IPS-11a (cell line): Measurements from ENCODE around the gene UNC13A.
"Not testable (repeated sequence)": the region's sequence is repeated elsewhere in the genome, so short reads cannot be mapped to it uniquely, and the experiment has no call there.

Experiments used
- H3K4me3 ChIP-seq: one replicate; pipeline ENCODE4 v1.5.1; 2013; ENCODE audit warnings: low read depth, low read length, control low read depth

The UNC13A gene

DNA sequence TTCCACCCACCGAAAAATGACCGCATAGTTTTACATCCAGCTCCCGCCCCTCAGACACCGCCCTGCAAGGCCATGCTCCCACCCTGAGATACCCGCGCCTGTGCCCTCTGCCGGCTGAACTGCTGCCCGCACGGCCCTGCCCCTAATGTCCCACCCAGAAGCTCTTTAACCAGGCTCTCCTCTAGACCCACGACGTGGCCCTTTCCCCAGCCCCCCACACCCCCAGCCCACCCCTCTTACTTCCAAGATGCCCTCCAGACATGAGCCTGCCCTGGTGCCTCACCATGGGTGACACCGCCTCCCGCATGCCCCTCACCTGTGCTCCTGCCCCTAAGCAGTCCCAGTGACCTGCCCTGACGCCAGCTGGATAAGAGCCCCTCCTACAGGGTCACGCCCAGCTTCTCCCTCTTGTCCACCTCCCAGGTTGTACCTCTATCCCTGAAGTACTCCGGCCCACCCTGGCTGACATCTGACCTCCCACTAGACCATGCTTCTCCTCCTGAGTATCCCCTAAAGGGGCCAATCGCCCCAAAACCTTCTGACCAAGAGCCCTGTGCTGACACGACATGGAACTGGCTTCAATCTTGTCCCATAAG, 81.5 kb downstream of the UNC13A start:
- H3K4me3 ChIP-seq, result peak overlapping the region; percentile 47

DNA sequence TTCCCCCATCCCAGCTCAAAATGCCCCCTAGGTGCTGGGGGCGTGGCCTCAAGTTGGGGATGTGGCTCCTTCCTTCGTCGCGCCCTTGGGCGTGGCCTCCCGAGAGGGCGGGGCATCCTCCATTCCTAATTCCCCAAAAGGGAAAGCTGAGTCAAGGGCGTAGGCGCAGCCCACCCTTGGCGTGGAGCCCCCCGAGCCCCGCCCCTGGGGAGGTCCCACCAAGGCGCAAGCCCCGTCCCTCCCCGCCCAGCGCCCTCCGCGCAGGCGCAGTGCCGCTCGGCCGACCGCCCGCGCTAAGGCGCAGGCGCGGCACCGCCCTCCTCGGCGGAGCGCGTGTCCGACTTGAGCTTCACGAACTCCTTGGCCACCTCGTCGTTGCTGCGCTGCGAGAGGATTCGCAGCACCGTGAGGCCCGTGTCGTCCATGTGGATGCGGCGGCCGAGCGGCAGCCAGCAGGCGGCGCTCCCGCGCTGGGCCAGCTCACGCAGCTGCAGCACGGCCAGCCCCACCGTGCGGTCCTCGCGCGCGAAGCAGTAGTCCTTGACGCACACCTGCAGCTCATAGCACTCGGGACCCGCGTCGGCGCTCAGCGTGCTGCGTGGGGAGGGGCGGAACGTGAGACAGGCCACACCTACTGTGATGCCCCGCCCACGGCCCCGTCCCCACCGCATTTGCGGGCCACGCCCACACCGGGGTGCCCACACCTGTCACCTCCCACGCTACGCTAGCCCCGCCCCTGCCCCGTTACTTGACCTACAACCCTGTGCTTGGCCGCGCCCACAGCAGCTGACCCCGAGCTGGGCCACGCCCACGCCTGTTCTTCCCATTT, 82.2 kb downstream of the UNC13A start:
- H3K4me3 ChIP-seq, result peak overlapping the region; percentile 47

DNA sequence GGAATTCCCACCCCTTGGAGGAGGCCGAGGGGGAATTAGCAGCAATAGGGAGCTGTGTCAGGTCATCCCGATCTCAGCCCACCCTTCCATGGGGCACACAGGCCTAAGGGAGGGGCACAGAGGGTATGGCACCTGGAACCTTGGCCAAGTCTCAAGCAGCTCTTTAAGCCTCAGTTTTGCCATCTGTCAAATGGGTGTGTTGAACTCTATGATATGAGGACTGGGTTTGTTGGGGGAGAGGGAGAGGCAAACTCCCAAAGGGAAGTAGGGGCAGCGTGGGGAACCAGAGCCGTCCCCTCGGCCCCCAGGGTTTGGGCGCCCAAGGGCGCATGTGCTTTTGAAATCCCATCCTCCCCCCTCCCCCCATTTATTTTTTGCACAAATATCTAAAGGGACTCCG, 83.0 kb downstream of the UNC13A start:
- no peak overlapping the region for H3K4me3 ChIP-seq

DNA sequence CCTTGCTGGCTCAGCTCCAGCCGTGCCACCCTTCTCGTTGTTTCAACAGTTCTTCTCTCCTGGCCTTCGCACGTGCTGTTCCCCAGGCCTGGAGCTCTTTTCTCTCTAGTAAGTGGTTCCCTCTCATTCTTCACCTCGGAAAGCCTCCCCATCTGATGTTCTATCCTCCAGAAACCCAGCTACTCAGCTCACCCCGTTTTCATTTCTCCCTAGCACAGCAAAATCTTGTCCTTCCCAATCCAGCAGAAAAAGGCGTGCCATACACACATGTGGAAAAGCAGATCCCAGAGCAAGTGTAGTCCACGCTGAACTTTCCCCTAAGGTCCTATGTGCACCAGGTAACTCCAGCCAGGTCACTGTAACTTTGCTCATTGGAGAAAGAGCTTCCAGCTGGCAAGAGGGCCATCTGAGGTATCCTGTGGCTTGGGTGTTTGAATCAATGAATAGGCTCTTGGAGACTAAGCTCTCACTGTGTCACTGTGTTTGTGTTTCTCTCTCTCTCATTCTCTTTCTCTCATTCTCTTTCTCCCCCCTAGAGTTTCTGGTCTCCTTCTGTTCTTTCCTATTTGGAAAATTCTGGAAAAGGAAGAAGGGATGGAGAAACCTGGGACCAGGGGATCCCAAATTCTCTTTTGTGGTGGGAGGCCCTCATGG, 83.7 kb downstream of the UNC13A start:
- H3K4me3 ChIP-seq, result no peak overlapping the region

DNA sequence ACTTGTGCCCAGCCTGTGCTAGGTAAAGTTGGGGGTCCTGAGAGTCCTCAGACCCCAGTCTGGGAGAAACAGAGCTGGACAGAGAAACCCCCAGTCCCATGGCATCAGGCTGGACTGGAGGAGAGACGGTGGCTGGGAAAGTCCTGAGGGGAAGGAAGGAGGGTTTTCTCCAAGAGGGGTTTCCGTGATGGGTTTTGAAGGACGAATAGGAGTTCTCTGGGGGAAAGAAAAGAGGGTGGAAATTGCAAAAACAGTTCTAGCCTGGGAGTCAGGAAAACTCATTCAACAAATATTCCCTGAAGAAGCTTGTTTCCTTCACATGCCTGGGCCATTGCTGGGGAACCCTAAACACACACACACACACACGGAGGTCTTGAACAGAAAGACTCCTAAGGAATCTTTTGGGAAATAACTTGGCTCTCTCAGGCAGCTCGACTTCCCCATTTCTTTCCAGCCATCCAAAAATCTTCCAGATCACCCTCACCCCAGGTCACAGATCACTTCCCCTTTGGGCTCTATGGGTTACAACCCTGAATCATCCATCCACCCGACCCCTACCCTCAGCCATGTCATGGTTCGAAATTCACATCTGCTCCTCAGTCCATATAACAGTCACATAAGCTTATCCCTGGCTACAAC, 85.2 kb downstream of the UNC13A start:
- H3K4me3 ChIP-seq, result no peak overlapping the region

DNA sequence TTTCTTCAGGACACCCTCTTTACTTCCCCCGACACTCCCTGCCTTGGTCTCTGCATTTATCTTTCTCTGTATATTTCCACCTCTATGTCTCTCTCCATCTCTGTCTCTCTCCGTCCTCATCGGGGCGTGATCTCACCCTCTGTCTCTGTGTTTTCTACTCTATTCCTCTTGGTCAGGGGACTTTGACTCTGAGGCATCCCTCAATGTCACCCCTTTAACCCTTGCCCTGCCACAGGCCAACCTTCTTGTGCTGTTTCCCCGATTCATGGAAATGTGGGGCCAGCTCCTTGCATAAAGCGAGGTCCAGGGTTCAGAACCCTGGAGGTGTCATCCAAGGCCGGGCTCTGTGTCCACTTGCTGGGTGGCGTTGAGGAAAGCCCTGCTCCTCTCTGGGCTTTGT, 85.9 kb downstream of the UNC13A start:
- no peak overlapping the region for H3K4me3 ChIP-seq

DNA sequence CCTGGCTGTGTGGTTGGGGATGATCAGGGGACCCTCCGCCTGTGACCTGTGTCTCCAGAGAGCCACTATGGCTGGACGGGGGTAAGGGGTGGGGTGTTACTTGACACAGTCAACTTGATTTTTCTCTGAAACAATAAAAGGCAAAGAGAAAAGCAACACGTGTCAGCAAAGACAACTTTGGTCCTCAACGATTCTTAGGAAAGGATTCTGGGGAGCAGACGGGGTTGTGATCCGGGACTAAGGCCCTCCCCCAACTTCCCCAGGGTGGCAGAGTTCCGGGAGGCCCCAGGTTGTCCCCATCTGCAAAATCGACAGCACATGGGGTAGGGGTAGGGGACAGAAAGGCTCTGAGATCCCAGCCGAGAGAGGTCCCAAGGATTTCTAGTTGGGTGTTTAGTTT, 86.5 kb downstream of the UNC13A start:
- no peak overlapping the region for H3K4me3 ChIP-seq

DNA sequence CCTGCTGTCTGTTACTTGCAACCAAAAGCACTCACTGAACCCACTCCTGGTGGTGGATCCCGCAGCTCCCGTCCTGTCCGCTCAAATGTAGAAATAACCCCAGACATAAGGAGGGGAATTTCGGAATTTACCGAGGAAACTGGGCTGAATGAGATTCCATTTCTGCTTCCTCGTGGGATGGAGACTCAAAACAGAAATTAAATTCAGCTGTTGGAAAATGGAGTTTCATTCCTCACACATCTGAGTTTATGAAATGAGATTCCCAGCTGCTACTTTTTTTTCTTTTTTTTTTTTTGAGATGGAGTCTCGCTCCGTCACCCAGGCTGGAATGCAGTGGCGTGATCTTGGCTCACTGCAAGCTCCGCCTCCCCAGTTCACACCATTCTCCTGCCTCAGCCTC, 88.4 kb downstream of the UNC13A start:
- no peak overlapping the region for H3K4me3 ChIP-seq

DNA sequence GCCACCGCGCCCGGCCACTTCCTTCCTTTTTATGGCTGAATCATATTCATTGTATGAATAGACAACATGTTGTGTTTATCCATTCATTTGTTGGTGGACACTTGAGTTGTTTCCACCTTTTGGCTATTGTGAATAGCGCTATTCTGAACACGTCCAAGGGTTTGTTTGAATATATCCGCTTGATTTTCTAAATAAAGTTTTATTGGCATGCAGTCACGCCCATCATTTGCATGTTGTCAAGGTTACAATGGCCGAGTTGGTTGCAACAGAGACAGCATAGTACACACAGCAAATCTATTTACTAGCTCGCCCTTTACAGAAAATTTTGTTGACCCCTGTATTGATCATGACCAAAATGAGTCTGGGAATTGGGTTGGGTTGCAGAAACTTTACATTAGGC, 89.2 kb downstream of the UNC13A start:
- H3K4me3 ChIP-seq, result no peak overlapping the region

DNA sequence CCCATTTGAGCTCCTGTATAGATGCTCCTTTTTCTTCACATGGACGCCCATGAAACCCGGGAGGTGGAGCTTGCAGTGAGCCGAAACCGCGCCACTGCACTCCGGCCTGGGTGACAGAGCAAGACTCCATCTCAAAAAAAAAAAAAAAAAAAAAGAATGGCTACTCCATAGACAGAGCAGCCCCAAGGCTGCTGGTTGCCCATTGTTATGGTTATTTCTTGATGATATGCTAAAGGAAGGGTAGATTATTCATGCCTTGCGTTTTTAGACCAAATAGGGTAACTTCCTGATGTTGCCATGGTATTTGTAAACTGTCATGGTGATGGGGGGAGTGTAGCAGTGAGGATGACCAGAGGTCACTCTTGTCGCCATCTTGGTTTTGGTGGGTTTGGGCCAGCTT, 90.1 kb downstream of the UNC13A start:
- not testable (repeated sequence) for H3K4me3 ChIP-seq

DNA sequence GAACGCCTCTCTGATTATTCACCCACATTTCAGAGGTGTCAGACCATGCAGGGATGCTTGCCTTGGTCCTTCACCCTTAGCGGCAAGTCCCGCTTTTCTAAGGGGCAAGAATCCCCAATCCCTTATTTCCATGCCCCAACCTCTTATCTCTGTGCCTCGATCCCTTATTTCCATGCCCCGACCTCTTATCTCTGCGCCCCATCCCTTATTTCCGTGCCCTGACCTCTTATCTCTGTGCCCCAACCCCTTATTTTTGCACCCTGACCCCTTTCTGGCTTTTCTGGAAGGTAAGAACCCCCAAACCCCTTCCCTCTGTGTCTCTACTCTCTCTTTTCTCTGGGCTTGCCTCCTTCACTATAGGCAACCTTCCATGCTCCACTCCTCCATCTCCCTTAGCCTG, 93.9 kb downstream of the UNC13A start:
- H3K4me3 ChIP-seq, result not testable (repeated sequence)

DNA sequence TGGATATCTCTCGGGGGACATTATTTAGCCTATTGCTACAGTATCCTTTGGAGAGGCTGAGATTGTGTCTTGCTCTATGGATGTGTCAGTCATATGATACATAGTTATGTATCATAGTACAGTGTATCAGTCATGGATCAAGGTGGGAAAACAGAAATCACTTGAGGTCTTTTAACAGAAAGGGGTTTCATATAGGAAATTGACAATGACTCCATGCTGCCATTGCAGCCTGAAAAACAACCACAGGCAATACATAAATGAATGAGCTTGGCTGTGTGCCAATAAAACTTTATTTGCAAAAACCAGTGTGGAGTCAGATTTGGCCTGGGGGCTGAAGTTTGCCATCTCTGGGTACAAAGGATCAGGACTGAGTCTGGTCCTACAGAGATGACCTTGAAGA, 97.3 kb downstream of the UNC13A start:
- no peak overlapping the region for H3K4me3 ChIP-seq

DNA sequence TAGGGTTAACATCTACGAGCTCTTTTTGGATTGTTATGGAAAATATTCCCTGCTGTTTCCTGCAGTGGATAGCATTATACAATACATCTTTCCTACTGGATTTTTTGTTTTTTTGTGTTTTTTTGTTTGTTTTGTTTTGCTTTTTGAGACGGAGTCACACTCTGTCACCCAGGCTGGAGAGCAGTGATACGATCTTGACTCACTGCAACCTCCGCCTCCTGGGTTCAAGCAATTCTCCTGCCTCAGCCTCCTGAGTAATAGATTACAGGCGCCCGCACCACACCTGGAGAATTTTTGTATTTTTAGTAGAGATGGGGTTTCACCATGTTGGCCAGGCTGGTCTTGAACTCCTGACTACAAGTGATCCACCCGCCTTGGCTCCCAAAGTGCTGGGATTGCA, 102.8 kb downstream of the UNC13A start:
- not testable (repeated sequence) for H3K4me3 ChIP-seq

DNA sequence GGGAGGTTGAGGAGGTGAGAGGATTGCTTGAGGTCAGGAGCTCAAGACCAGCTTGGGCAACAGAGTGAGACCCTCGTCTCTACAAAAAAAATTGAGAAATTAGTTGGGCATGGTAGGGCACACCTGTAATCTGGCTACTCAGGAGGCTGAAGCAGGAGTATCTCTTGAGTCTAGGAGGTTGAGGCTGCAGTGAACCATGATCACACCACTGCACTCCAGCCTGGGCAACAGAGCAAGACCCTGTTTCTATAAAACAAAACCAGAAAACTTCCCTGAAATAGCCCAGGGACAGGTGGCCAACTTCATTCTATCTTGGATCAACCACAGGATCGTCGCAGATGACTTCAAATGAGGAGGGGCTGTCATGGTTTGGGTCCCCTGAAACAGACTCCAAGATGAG, 104.0 kb downstream of the UNC13A start:
- H3K4me3 ChIP-seq, result no peak overlapping the region

DNA sequence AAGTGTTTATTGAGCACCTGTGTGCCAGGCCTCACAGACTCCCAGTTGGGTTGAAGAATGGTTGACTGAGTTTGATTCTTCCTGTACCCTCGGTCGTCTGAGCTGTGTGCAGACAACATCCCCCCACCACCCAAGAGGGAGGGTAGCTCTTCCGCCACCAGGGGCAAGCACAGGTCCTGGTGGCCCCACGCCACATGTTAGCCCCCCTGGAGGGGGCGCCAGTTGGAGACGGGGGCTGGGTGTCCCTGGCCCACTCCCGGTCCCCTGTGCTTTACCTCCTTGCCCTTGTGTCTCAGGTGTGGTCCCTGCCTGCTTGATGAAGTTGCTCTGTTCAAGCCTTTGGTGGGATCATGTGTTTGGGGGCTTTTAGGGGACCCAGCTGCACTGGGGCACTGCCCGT, 105.5 kb downstream of the UNC13A start:
- H3K4me3 ChIP-seq, result no peak overlapping the region

DNA sequence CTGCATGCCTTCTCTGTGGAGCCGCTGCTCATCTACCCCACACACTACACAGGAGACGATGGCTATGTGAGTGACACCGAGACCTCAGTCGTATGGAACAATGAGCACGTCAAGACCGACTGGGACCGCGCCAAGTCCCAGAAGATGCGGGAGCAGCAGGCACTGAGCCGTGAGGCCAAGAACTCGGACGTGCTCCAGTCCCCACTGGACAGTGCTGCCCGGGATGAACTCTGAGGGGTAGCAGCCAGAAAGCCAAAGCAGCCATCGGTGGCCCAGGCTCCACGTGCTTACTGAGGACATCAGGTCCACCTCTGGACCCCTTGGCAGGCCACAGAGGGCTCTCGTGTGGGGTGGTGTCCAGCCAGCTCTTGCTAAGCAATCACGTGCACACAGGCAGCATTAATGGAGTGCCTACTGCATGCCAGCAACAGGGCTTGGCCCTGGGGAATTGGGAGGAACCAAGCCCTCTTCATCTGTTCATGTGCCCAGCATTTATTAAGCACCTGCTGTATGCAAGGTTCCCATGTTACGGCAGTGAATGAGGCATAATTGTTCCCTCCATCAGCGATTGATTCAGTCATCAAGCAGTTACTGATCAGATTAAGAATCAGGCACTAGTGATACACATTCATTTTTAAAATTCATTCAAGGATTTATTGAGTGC, 106.8 kb downstream of the UNC13A start:
- no peak overlapping the region for H3K4me3 ChIP-seq

DNA sequence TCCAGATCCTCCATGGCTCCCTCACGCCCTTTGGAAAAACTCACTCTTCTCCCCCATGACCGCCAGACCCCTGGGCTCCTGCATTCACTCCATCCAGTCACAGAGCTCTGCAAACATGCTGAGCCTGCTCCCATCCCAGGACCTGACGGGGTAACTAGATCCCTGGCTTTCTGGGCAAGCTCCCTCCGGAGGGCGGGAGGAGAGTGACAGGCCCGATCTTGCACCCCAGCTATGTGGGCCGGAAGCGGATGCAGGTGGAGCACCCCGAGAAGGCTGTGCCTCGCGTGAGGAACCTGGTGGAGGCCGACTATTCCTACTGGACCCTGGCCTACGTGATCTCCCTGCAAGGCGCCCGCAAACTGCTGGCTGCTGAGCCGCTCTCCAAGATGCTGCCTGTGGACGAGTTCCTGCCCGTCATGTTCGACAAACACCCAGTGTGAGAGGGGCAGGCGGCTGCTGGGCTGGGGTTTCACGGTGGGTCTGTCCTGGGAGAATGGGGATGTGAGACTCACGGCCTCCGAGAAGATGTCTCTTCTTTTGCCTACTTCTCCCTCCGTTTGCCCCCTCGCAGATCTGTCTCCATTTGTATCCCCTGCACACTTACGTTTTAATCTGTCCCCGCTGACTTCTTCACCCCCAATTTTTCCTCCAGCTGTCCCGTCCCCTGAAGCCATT, 107.5 kb downstream of the UNC13A start:
- no peak overlapping the region for H3K4me3 ChIP-seq

DNA sequence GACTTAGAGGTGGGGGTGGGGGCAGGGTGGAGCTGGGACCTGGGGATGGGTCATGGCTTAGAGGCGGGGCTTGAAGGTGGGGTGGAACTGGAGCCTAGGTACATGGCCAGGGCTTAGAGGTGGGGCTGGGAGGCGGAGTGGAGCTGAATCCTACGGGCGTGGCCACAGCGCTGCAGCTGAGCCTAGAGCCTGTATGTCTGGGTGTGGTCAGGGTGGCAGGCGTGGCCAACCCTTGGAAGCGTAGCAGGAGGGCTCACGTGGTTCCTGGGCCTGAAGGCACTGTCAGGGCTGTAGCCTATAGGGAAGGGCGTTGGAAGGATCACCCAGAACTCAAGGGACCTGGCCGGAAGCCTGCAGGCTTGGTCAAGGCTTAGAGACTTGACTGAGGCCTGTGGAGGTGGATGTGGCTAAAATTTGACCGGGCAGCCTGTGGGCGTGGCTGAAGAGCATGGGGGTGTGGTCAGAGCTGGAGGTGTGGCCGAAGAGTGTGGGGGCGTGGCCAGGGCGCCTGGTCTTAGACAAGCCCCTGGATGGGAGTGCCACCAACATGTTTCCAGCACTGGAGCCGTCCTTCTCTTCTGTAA, 108.4 kb downstream of the UNC13A start:
- no peak overlapping the region for H3K4me3 ChIP-seq

DNA sequence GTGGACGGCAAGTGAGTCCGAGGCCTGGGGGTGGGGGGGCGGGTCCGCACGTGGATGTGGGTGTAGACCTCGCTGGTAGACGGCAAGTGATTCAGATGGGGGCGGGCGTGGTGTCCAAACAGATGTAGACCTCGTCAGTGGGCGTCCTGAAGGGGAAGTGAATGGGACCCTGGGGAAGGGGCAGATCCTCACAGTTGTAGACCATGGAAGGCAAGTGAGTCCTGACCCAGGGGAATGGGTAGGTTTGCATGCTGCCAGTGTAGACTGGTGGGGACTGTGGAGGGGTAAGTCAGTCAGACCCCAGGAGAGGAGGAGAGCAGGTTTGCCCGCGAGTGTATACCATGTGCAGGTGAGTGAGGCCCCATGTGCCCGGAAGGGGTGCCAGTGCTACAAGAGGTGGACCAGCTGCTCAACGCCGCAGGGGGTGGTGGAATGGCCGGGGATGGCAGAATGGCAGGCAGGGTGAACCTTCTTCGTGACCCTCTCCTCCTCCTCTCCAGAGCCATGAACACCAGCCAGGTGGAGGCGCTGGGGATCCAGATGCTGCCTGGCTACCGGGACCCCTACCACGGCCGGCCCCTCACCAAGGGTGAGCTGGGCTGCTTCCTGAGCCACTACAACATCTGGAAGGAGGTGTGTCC, 110.6 kb downstream of the UNC13A start:
- H3K4me3 ChIP-seq, result no peak overlapping the region
